Measurements from ENCODE around the gene CHAT.

The CHAT gene

DNA sequence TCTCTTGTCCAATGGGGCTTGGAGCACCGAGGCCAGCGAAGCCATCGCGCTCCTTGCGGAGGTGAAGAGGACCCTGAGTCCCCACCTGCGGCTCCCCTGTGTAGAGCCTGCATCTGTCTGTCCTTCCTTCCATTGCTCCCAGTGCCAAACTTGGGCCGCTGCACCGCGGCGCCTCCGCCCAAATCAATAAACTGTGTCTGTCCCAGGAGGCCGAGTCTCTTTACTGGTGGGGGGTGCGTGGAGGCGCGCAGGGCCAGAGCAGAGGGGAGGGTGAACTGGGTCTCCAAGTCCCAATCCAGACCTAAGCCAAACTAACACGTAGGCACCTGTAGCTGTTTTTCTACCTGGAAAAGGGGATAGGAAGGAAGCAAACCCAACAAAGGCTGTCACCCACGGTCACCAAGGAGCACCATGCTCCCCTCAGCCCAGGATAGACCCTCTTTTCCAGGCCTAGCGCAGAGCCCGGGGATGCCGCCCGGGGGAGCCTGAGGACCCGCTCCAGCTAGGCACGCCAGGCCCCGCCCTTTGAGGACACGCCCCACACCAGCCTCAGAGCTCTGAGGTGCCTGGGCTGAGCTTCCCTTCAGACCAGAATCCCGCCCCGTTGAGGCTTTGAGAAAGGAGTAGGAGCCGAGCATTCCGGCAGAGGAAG, 1.2 kb upstream of the CHAT start:
- no peak for DNase-seq

DNA sequence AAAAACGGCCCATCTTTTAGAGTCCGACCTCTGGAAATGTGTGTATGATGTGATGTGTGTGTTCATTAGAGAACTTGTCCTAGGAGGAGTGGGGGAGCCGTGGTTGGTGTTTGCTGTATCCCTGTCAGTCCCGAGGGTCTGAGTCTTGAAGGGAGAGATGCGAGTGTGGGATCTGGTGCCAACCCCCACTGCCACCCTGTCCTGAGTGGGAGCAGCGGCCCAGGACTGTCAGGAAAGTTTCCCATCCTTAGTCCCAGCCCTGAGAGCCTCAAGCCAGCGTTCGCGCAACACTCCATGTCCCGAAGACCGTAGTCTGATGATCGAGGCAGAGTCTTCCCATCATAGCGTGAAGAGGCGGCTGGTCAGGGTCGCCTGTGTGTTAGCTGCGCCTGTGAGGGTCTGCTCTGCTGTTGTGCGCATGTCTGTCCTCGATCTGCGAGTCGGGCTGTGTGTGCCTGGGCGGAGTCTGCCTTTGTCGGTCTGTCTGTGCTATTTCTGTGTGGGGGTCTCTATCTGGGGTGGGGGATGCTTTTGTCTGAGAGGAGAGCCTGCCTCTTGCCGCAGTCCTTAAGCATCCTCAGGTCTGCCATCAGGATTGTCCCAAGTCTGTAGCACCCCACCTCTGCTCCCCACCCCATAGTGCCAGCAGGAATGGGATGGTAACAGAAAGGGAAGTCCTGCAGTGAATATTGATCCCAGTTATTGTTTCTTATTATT, 514 bp upstream of the CHAT start:
- DNase-seq = no peak

DNA sequence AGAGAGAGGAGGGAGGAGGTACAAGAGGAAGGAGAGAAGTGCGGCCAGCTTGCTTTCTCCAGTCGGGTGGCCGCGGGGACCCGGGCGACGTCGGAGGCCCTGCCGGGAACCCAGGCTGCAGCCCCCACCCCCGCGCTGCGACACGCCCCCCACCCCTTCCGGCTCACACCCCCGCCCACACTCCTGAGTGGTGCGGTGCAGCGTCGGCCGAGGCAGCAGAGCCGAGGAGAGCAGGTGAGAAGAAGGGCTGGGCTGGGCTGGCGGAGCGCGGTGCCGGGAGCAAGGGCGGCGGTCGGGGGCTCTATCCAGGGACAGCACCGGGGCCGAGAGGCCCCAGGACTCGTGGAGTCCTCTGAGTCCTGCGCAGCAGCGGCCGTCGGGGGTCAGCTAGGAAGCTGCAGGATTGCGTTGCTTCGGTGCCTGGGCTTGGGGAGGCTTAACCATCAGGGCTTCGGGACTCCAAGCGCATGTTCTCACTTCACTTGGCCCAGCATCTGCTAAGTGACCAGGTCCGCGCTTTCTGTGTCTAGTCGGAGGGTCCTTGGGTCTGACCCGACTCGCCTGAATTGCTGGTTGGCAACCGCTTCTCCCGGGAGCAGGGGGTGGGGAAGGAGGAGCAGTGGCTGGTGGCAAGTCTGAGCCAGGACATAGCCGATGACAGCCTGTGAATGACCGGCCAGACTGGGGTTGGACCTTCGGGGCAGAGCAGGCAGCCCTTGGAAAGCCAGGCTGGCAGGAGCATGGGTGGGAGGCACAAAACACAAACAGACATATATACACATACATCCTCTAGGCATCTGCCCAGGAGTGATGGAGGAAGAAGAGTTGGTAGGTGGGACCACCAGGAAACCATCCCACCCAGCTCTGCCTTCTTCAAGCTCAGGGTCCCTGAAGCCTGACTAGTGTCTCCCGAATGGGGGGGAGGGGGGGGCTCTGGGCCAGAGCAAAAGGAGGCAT, 683 bp downstream of the CHAT start:
- DNase-seq = peak; percentile 13

DNA sequence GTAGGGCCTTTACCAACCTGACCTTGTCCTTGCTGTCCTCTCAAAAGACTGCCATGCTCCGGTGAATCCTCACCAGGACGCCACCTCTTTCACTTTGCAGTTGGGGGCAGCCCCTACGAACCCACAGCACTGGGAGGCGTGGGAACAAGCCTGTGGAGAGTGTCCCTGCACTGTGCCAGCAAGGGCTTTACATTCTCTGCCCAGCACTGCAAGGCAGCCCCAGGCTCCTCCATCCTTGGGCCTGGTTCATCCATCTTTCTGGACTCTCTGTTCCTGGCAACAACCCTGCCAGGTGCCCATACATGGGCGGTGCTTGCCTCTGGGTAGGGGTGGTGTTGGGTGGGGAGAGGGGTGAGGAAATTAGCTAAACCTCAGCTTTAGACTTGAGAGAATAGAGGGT, 1.4 kb downstream of the CHAT start:
- no peak for DNase-seq

DNA sequence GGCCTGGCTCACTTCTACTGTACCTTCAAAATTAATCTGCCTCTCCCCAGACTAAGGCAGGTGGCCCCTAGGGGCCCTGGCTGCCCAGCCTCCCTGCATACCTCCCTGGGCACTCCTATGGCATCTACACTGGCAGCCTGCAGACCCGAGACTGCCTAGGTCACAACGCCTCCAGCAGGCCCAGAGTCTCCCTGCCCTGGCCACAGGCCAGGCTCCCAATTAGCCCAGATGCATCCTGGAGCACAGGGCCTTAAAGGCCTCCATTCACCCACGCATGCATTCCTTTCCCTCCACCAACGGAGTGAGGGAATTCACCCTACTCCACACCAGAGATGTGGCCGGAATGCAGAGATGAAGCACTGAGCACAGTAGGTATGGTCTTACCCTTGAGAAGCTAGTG, 1.9 kb downstream of the CHAT start:
- no peak for DNase-seq

DNA sequence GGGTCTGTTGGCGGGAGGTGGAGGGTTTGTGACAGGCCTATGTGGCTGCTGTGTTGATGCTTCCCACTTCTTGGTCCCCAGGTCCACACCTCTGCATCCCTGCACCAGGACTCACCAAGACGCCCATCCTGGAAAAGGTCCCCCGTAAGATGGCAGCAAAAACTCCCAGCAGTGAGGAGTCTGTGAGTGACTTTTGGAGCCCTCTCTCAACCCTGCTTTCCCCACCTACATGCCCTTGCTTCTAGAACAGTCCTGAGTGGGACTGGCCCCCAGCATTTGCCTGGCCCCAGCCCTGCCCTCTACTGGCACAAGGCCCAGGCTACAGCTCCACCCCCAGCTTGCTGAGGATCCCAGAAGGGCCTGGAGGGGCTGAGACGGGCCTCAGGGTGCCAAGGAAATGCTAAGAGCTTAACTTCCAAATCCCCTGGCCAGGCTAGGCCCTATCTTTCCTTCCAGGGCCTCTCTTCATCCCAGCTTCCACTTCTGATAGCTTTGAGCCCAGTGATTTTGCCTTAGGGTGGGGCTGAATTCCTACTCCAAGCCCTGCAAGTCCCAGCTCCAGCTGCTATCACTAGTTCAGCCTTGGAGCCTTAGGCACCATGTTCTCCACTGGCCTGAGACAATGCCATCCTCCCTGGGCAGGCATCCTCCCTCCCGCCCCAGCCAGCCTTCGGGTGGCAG, 2.7 kb downstream of the CHAT start:
- DNase-seq = no peak

DNA sequence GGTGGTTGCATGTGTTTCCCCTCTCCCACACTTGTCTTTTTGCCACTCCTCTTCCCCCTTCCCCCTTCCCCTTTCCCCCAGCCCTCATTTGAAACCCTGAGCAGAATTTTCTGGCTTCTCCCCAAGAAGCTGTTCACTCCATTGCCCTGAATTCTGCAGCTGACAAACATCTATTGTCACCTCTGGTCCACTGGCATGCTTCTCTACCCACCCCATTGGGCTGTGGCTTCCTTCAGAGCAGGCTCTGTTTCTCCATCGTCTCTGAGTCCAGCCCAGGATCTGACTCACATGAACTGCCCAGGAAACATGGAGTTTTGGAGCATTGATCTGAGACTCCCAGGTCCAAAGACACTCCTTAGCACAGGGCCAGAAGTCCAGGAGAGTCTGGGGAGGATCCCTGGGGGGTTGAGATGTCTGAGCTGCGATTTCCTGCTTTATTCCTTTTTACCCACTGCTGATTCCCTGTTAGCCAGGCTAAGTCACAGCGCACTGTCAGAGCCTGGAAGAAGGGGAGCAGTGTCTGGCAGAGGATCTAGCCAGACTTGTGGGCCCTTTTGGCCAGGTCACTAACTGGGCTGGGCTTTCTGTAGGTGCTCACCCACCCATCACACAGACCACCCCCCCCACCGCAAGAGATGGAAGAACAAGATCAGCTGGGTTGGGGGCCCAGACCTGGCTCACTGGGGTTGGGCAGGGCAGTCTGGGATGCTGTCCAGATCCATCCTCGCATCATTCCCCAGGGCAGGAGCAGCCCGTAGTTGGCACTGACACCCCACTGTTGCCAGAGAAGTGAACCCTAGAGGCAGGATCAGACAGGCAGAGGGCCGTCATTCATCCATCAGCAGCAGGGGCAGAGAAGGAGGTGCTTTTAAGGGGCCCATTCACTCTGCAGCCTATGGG, 3.5 kb downstream of the CHAT start:
- no peak for DNase-seq

DNA sequence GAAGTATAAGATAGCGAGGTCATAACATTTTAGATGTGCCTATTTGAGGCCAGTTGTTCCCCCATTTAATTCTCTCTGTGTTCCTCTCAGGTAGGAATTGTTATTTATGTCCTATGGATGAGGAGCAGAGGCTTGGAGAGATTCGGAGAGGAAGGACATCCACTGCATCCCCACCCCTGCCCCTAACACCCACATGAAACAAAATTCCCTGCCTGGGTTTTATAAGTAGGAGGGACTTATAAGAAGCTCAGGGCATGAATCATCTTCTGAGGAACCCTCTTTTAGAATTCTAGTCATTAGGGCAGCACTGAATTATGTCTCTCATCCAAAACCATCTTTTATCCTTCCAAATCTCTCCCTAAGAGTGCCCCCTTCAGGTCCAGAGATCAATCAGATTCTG, 5.0 kb downstream of the CHAT start:
- DNase-seq = no peak

DNA sequence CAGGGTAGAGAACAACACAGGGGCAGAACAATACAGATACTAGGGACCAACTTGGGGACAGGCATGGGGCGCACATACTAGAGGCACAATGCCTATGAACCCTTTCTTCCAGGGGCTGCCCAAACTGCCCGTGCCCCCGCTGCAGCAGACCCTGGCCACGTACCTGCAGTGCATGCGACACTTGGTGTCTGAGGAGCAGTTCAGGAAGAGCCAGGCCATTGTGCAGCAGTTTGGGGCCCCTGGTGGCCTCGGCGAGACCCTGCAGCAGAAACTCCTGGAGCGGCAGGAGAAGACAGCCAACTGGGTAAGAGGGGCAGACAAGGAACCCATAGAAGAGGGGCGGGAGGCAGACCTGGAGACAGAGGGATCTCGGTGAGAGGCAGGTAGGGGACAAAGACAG, 5.8 kb downstream of the CHAT start:
- DNase-seq = no peak

DNA sequence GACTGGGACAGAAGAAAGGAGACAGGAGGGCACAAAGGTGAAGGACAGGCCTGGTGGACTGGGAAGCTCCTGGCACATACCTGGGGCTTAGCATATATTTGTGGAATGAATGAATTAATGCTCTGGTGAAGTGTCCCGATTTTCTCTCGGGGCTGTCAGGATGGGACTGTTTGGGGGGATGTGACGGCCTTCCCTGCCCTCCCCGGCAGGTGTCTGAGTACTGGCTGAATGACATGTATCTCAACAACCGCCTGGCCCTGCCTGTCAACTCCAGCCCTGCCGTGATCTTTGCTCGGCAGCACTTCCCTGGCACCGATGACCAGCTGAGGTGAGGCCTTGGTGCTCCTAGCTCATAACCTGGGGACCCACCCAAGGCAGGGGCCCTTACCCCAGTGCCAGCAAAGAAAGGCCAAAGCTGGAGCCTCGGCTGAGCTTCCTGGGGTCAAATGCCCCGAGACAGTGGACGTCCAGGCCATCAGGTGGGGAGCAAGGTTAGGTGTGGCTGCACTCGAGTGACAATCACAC, 6.5 kb downstream of the CHAT start:
- DNase-seq = no peak

DNA sequence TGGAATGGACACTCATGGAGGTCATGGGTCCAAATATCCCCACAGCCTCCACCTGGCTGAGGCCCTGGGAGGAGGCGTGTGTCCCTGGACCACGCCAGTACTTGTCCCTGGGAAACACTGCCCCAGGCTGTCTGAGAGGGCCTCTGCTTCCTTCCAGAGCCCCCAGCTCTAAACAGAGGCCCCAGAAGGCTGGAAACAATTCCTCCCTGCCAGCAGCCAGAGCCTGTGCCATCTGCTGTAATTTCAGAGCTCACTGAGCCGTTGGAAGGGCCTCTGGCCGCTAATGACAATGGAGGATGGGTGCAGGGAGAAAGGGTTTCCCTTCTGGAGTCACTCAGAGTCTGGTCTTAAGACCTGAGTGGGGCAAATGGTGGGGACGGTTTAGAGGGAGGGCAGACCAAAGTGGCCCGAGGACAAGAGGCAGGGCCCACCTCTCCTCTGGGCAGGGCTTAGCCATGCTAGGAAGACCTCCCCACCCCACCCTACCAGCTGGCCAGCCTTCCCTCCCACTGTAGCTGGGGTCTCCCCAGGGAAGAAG, 7.1 kb downstream of the CHAT start:
- no peak for DNase-seq

DNA sequence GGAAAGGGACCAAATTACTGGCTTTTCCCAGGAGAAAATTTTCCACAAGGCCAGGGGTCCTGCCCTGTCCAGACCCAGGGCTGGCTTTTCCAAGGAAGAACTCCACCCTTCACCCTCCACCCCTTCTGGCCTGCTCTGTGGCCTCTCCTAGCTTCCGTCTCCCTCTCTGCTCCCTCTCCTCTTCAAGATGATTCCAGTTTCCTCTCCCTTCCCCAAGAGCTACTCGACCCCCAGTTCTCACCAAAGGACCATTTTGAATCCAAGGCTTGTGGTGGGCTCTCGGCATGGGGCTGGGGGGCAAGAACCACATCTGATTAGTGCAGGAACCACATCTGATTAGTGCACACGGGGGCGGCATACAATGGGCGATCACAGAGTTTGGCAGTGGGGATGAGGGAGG, 7.7 kb downstream of the CHAT start:
- DNase-seq = no peak

DNA sequence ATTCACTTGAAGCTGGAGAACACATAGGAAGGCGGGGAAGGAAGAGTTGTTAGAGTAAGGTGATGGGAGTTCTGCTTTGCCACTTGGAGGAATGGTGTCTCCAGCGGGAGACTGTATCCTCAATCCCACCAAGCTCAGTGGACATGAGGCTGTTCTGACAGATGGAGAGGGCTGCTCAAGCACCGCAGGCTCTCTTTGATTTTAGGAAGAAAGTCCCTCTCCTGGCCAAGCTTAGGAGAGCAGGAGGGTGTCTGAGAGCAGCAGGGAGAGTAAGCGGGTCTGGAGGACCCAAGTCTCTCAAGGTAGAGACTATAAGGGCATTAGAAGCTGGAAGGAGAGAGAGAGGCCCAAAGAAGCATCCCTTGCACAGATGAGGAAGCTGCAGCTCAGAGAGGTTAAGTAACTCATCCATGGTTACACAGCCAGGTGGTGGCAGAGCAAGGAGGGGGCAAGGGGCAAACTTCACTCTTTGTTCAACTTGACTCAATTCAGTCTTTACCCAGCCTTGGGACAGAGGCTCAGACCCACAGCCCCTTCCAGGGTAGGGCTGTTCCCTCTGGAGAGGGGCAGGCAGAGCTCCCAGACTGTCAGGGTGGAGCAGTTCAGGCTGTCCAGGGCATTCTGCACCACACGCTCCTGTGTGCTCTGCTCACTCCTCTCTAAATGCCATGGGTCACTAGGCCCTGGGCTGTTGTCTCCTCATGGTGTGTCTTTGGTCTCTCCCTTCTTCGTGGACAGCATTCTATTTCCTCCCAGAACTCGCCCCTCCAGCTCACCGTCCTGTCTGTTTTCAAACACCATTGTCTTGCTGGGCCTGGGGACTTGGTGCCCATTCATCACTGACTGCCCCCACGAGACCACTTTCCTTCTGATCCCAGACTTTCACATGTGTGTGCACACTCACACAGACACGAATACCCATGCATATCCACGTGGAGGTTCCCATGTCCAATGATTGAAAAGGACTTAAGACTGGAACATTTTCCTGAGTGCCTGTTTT, 8.9 kb downstream of the CHAT start:
- DNase-seq = no peak

DNA sequence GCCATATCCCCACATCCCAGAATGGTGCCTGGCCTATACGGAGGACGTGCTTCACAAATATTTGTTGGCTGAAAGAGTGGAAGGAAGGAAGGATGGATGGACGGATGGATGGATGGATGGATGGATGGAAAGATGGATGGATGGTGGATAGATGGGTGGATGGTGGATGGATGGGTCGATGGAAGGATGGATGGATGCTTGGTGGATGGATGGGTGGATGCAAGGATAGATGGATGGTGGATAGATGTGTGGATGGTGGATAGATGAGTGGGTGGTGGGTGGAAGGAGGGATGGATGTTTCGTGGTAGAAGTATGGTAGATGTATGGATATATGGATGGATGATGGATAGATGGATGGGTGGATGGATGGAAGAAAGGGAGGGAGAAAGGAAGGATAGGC, 10.8 kb downstream of the CHAT start:
- no peak for DNase-seq

DNA sequence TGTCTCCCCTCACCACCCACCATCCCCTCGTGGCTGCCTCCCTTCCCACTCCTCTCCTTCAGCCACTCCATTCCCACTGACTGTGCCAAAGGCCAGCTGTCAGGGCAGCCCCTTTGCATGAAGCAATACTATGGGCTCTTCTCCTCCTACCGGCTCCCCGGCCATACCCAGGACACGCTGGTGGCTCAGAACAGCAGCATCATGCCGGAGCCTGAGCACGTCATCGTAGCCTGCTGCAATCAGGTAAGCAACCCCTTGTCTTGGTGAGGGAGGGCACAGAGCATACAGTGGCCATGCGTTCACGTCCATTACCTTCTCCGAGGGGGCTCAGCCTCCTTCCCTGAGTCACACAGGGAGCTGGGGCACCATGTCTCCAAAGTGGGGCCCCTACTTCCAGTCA, 11.6 kb downstream of the CHAT start:
- DNase-seq = no peak

DNA sequence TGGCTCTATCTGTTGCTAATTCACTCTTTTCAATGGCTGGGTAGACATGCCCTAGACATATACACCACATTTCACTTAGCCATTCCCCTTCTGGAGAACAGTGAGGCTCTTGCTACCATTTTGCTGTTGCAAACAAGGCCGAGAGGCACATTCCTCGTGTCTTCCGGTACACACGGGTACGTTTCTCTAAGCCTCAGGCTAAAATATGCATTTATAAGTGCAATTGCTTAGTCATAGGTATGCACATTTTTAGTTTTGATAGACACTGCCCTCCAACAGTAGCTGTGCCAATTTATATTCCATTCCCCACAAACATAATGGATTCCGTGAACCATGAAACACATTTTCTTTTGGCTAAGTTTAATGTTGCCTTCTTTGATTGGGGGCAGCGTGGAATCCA, 13.2 kb downstream of the CHAT start:
- no peak for DNase-seq

DNA sequence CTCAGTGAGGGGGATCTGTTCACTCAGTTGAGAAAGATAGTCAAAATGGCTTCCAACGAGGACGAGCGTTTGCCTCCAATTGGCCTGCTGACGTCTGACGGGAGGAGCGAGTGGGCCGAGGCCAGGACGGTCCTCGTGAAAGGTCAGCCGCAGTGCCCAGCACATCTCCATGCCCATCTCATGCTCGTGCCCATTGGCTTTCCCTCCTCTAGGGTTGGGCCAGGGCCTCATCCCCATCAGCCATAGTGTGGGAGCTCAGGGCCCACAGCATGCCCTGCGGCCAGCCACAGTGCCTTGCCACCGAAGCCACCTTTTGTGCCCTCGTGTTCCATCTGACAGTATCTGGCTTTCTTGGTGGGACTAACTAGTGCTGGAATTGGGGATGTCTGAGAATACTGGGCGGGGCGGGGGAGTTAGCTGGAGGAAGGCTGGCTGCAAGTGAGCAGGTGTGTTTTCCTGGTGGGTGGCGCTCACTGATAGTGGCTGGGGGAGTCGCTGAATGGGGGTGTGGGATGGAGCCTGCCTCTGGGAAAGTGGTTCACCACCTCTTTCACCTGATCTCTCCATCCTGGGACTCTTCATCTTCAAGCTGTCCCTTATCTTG, 13.9 kb downstream of the CHAT start:
- no peak for DNase-seq

DNA sequence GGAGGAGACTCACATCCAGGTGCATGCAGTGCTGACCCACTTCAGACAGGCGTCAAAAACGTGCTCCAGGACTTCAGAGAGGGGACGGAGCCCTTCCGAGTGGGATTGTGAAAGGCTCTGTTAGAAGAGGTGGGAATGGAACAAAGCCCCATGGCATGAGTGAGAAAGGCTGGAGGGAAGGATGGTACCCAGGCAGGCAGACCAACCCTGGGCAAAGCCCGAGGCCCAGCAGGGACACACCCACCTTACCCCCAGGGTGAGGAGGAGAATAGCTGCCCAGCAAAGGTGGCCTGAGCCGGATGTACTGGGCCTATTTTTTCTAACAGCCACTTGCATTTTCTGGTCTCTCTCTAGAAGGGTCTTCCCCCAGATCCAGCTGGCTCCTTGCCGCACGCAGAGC, 14.8 kb downstream of the CHAT start:
- DNase-seq = no peak

DNA sequence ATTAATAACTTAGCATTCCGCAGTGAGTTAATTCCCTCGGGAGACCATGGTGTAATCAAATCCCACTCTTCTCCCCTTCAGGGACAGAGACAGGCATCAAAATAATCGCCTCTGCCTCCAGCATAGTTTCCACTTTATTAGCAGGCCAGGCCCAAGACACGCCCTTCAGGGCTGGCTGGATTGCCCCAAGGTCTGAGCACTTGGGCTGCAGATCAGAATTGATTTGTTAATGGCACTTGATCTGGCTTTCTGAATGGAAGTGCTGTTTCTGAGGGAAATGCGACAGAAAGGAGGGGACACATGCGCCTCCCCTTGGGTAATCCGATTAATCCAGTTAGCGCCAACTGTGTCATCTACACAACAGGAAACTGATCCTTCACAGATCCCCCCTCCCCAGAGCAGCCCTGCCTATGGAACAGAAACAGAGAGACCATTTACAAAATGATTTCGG, 15.6 kb downstream of the CHAT start:
- no peak for DNase-seq

DNA sequence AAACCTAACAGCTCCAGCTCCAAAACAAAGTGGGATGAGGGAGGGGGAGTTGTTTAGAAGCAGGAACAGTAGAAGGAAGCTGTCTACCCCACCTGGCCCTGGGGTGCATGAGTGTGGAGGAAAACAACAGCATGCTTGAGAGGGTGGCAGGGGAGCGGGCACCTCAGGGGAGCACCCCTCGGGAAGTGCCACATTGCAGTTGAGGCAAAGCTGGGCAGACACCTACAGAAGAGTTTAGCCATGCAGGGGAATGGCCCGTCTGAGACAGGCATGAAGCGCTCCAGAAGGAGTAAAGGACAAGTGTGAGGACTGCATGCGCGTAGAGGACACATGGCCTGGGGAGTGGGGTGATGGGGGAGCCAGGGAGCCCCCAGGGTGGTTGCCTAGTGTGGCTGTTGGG, 18.1 kb downstream of the CHAT start:
- no peak for DNase-seq

Data from NCI-H345 (cell line).